Endothelial cell of umbilical vein (primary cell): Measurements from ENCODE around the gene FANCI. TPM values are rescaled to one million over a fixed set of nuclear protein-coding genes. Genes with fewer than 3 reads are reported as not detected.

Source experiments
- BruUV-seq: library from RNA; stranded (reverse); fragments of 400-500 nt; replicated peaks from 2 replicates; lab custom pipeline; 2021; lab: Mats Ljungman, UMichigan
- CTCF ChIA-PET: fragments of 300-600, 350-600 bp; sonication (Branson Sonifier 250); formaldehyde crosslinking; loops from one replicate; lab custom pipeline; 2021; ENCODE audit warnings: antibody characterized with exemption, inconsistent platforms; lab: Charles Lee
- POLR2A ChIA-PET: fragments of 300-600, 350-600 bp; sonication (Branson Sonifier 250); formaldehyde crosslinking; loops from one replicate; lab custom pipeline; 2021; ENCODE audit warnings: antibody characterized with exemption, inconsistent platforms; lab: Charles Lee
- DNase-seq: peaks from one replicate; pipeline ENCODE4 v3.0.0-alpha.2; 2011; ENCODE audit warnings: low read depth, low spot score
- FAIRE-seq: peaks from 2 replicates; lab custom pipeline; 2011; peaks lifted over from hg19 to GRCh38; lab: Jason Lieb, UNC
- H2AFZ ChIP-seq: 2 replicates; pipeline ENCODE4 v1.6.0; 2012; ENCODE audit warnings: low read depth, low read length, control low read depth, inconsistent platforms
- H3K27ac ChIP-seq: 2 replicates; pipeline ENCODE4 v1.5.1; 2011; ENCODE audit warnings: low read depth, mild to moderate bottlenecking, control low read depth, low read length, moderate library complexity; ENCODE audit not compliant: insufficient read depth
- H3K27me3 ChIP-seq, 2 experiments: 2 replicates each; pipeline versions ENCODE4 v1.6.0 to v1.6.1; 2011; ENCODE audit warnings: low read length in 2 of 2, mixed read lengths in 1 of 2; ENCODE audit not compliant: control insufficient read depth in 2 of 2, insufficient read depth in 2 of 2
- H3K36me3 ChIP-seq, 2 experiments: 2 replicates in 1 of 2; 3 replicates in 1 of 2; pipeline ENCODE4 v1.5.1; 2011; ENCODE audit warnings: low read length in 2 of 2, mild to moderate bottlenecking in 1 of 2, moderate library complexity in 1 of 2; ENCODE audit not compliant: control insufficient read depth in 2 of 2, insufficient read depth in 2 of 2; ENCODE audit errors: extremely low read depth in 1 of 2
- H3K4me1 ChIP-seq: 3 replicates; pipeline ENCODE4 v1.5.1; 2011; ENCODE audit warnings: mild to moderate bottlenecking, low read length; ENCODE audit not compliant: control insufficient read depth, insufficient read depth; ENCODE audit errors: extremely low read depth
- H3K4me2 ChIP-seq: 2 replicates; pipeline ENCODE4 v1.6.1; 2011; ENCODE audit warnings: low read length, control low read depth, mixed read lengths; ENCODE audit not compliant: insufficient read depth
- H3K4me3 ChIP-seq, 3 experiments: fragments of 200-600 bp in 1 of 3; sonication (generic), shearing (Covaris generic) in 1 of 3; replicated peaks in 1 of 3; 2 replicates each; pipeline ENCODE4 v1.5.1; 2011 to 2016; ENCODE audit warnings: control low read depth in 3 of 3, low read length in 3 of 3, mild to moderate bottlenecking in 2 of 3, inconsistent platforms in 1 of 3, low read depth in 1 of 3, moderate library complexity in 1 of 3; ENCODE audit not compliant: insufficient read depth in 1 of 3
- H3K79me2 ChIP-seq: 2 replicates; pipeline ENCODE4 v1.6.0; 2012; ENCODE audit warnings: low read length, inconsistent platforms; ENCODE audit not compliant: control insufficient read depth, insufficient read depth
- H3K9ac ChIP-seq: replicated peaks from 2 replicates; pipeline ENCODE3; 2011; ENCODE audit warnings: low read length, control low read depth; ENCODE audit not compliant: insufficient read depth; ENCODE audit errors: extremely low read depth
- H3K9me1 ChIP-seq: replicated peaks from 3 replicates; pipeline ENCODE4 v1.6.0; 2011; ENCODE audit warnings: mild to moderate bottlenecking, low read length; ENCODE audit not compliant: control insufficient read depth, insufficient read depth; ENCODE audit errors: extremely low read depth
- H3K9me3 ChIP-seq: replicated peaks from 2 replicates; pipeline ENCODE4 v1.5.1; 2012; ENCODE audit warnings: low read length, inconsistent platforms; ENCODE audit not compliant: control insufficient read depth, insufficient read depth
- H4K20me1 ChIP-seq: replicated peaks from 2 replicates; pipeline ENCODE3; 2011; ENCODE audit warnings: mild to moderate bottlenecking, low read length; ENCODE audit not compliant: control insufficient read depth, insufficient read depth; ENCODE audit errors: extremely low read depth
- EZH2 ChIP-seq: IDR thresholded peaks from 2 replicates; pipeline ENCODE4 v1.6.1; 2012; ENCODE audit warnings: borderline replicate concordance, low read depth, mild to moderate bottlenecking, moderate library complexity, low read length, inconsistent platforms; ENCODE audit not compliant: severe bottlenecking
- FOS ChIP-seq: IDR thresholded peaks from 2 replicates; pipeline ENCODE4 v1.6.1; 2011; ENCODE audit warnings: mild to moderate bottlenecking, low read length, moderate library complexity, borderline replicate concordance; ENCODE audit not compliant: insufficient read depth
- GATA2 ChIP-seq: IDR thresholded peaks from 2 replicates; pipeline ENCODE4 v1.7.0; 2011; ENCODE audit warnings: low read depth, mild to moderate bottlenecking, moderate library complexity, mixed read lengths, low read length; ENCODE audit not compliant: insufficient read length, insufficient read depth
- JUN ChIP-seq: IDR thresholded peaks from 2 replicates; pipeline ENCODE4 v1.6.1; 2011; ENCODE audit warnings: borderline replicate concordance, low read depth; ENCODE audit not compliant: insufficient read length, insufficient read depth
- MYC ChIP-seq: IDR thresholded peaks from one replicate; pipeline ENCODE4 v1.6.1; 2011; ENCODE audit warnings: mild to moderate bottlenecking, low read depth, low read length
- POLR2A ChIP-seq: IDR thresholded peaks from 2 replicates; pipeline ENCODE4 v1.6.1; 2012; ENCODE audit warnings: low read depth, mild to moderate bottlenecking, control low read depth, low read length
- POLR2AphosphoS5 ChIP-seq: IDR thresholded peaks from 2 replicates; pipeline ENCODE4 v1.6.1; 2012; ENCODE audit warnings: low read depth, mild to moderate bottlenecking, control low read depth, low read length, moderate library complexity; ENCODE audit not compliant: insufficient read depth
- dilution Hi-C: fragments of 300-500 bp; cut with MboI; formaldehyde crosslinking; loops from one replicate; pipeline ENCODE4 v1.15.0; 2019; ENCODE audit warnings: low sequenced_read_pairs; ENCODE audit not compliant: extremely low pct_ligation_motif_present
- intact Hi-C: fragments of 100-400 bp; cut with micrococcal nuclease; formaldehyde crosslinking; loops from one replicate; pipeline ENCODE4 v1.10.0; 2022
- polyA plus RNA-seq, 4 experiments: library from polyadenylated mRNA; depleted of rRNA in 3 of 4; stranded (reverse) in 3 of 4; unstranded in 1 of 4; fragments of >200 nt; gene quantifications; 2 replicates each; pipeline versions ENCODE4 v1.2.1 to v1.2.3, GENCODE V29; 2011 to 2012; ENCODE audit warnings: missing spikeins in 1 of 4
- total RNA-seq: library from RNA; stranded (reverse); gene quantifications from 2 replicates; pipeline ENCODE4 v1.2.3, GENCODE V29; 2021
- TF ChIP-seq, protein P1 (sequence below): IDR thresholded peaks from 2 replicates; pipeline ENCODE4 v1.6.1; 2011; ENCODE audit not compliant: insufficient read depth, insufficient read length
- TF ChIP-seq, protein P2 (sequence below), 2 donors: IDR thresholded peaks; 1 replicate in 1 of 2; 2 replicates in 1 of 2; pipeline ENCODE4 v1.5.1; 2011; ENCODE audit warnings: low read length in 2 of 2, mild to moderate bottlenecking in 2 of 2, moderate library complexity in 2 of 2, control low read depth in 1 of 2, inconsistent platforms in 1 of 2, low read depth in 1 of 2; ENCODE audit not compliant: insufficient read depth in 1 of 2; ENCODE audit errors: extremely low read depth in 1 of 2

FANCI gene
- total and polyA plus RNA-seq, 2 donors (not counting 3 experiments of a cell fraction or from before 2014, with no cell fraction given): 10.8 to 74.7 TPM

DNA sequence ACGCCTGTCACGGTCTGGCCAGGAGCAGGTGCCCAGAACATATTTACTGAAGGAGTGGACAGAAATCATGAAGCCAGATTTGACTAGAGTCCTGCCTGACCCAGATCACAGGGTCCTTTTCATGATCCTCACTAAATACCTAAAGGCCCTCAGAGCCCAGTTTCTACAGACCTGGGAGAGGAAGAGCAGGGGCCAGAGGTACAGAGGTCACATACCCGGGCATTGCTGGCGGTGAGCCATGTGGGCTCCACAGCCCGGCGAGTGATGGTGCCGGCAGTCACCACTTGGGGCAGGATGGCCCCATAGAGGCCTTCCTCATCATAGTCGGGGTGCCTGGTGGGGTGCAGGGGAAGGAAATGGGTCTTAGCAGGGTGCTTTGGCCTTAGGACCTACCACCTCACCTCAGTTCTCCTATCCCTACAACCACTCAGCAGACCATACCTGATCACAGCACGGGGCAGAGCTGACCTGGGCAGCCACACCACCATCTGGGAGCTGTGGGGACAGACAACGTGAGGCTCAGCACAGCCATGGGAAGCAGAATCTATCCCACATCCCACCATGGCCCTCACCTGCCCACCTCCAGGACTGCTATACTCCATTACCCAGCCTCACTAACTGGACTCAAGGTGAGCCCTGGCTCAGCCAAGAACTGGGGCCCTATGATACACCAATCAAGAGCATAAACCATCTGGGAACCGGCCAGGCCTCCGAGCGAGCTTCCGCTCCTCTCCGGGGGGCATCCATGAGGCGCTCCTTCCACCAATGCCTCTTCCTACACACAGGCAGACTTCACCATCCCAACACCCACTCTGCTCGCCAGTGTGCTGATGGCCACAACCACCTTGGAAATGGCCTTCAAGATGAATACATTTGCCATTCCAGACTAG is 78.0 kb downstream of the FANCI start:
- Histone ChIP-seq H2AFZ (no peak overlapping the region), H3K9ac (no peak overlapping the region), H3K4me3 (no peak overlapping the region), H3K4me1 (peaks cover 10% of the 10 kb centered on the region), H4K20me1 (no peaks in the 10 kb centered on the region), H3K27ac (no peak overlapping the region), H3K36me3 (peaks cover 46 to 82% of the 10 kb centered on the region in 2 experiments), H3K4me2 (no peak overlapping the region), H3K9me3 (no peaks in the 10 kb centered on the region), H3K27me3 (no peaks in the 10 kb centered on the region), H3K9me1 (no peaks in the 10 kb centered on the region), H3K79me2 (peaks cover 6% of the 10 kb centered on the region)
- dilution Hi-C loops (no loop called here), intact Hi-C loops (no loop called here)
- ChIA-PET CTCF (interaction anchor here (1.8 to 3.3 kb wide), 2 partner anchors 10 to 115 kb away, joined by 6 to 15 read pairs; no protein-coding TSS in a partner anchor), POLR2A (no interaction called here)
- DNase-seq: no peak
- FAIRE-seq: no peak
- TF ChIP-seq MYC (no peak), FOS (no peak)
- no TSS peak for BruUV-seq

DNA sequence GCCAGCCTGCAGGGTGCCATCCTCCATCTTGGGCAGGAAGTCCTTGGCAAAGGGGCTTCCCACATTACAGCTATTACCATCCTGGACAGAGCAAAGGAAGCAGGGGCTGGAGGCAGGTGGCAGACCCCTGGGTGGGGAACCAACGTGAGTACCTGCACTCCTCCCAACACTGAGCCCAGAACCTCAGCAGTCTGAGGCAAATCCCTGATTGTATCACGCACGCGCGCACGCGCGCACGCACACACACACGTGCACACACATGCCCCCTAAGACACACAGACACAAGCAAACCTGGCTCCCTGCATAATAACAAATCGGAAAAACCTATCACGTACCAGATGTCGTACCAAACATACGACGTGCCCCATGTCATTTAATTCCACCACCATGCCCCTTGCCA is 79.0 kb downstream of the FANCI start:
- H3K27ac ChIP-seq: no peak overlapping the region
- H3K27me3 ChIP-seq: no peaks in the 10 kb centered on the region
- BruUV-seq: no TSS peak
- H3K36me3 ChIP-seq: peaks cover 45 to 87% of the 10 kb centered on the region in 2 experiments
- POLR2A ChIA-PET: no interaction called here
- peaks cover 9% of the 10 kb centered on the region for H3K79me2 ChIP-seq
- DNase-seq (no peak), FAIRE-seq (no peak)
- peaks cover 3% of the 10 kb centered on the region for H3K4me1 ChIP-seq
- no peak overlapping the region for H3K4me3 ChIP-seq
- no peaks in the 10 kb centered on the region for H4K20me1 ChIP-seq
- TF ChIP-seq POLR2A (no peak), FOS (no peak), POLR2AphosphoS5 (no peak), GATA2 (no peak), EZH2 (no peak), JUN (no peak), MYC (no peak)
- TF ChIP-seq, protein P1, sequence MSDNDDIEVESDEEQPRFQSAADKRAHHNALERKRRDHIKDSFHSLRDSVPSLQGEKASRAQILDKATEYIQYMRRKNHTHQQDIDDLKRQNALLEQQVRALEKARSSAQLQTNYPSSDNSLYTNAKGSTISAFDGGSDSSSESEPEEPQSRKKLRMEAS: no peak
- TF ChIP-seq, protein P2, sequence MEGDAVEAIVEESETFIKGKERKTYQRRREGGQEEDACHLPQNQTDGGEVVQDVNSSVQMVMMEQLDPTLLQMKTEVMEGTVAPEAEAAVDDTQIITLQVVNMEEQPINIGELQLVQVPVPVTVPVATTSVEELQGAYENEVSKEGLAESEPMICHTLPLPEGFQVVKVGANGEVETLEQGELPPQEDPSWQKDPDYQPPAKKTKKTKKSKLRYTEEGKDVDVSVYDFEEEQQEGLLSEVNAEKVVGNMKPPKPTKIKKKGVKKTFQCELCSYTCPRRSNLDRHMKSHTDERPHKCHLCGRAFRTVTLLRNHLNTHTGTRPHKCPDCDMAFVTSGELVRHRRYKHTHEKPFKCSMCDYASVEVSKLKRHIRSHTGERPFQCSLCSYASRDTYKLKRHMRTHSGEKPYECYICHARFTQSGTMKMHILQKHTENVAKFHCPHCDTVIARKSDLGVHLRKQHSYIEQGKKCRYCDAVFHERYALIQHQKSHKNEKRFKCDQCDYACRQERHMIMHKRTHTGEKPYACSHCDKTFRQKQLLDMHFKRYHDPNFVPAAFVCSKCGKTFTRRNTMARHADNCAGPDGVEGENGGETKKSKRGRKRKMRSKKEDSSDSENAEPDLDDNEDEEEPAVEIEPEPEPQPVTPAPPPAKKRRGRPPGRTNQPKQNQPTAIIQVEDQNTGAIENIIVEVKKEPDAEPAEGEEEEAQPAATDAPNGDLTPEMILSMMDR (IDR thresholded peaks at IDR 0.05; ENCODE audit: extremely low read depth in 1 of 2, insufficient read depth in 1 of 2, low read depth in 1 of 2, low read length in 2 of 2): no peak
- no peak overlapping the region for H2AFZ ChIP-seq
- H3K9me1 ChIP-seq: no peaks in the 10 kb centered on the region
- dilution Hi-C loops: no loop called here
- H3K9ac ChIP-seq: no peak overlapping the region
- CTCF ChIA-PET: interaction anchor here (1.8 to 3.3 kb wide), 2 partner anchors 9 to 116 kb away, joined by 6 to 15 read pairs; no protein-coding TSS in a partner anchor
- no peak overlapping the region for H3K4me2 ChIP-seq
- intact Hi-C loops: no loop called here
- H3K9me3 ChIP-seq: no peaks in the 10 kb centered on the region
